Measurements from ENCODE around the gene TCIRG1.
A peak's percentile ranks its signal among the peaks of the same experiment; 100 is the strongest.

TCIRG1 gene

GRCh38 chr11:68044898-68045351 lies 6.1 kb downstream of the TCIRG1 start:
- TF ChIP-seq CTCF (IDR thresholded peaks at IDR 0.05): no peak
- peaks cover 17% of the 10 kb centered on the region in 2 experiments for H3K4me1 ChIP-seq (ENCODE audit: control insufficient read depth in 1 of 2, insufficient read depth in 1 of 2, low read depth in 1 of 2, low read length in 1 of 2)
- H3K36me3 ChIP-seq: peaks cover 95% of the 10 kb centered on the region
- H3K4me3 ChIP-seq (ENCODE audit: low read depth in 1 of 2, low read length in 1 of 2): no peak overlapping the region
- H3K27ac ChIP-seq: no peak overlapping the region
- no peaks in the 10 kb centered on the region for H3K9me3 ChIP-seq
- H3K27me3 ChIP-seq: no peaks in the 10 kb centered on the region

- no peak overlapping the region for H3K4me3 ChIP-seq (ENCODE audit: low read depth in 1 of 2, low read length in 1 of 2)
- H3K36me3 ChIP-seq: peaks cover 100% of the 10 kb centered on the region
- H3K9me3 ChIP-seq: no peaks in the 10 kb centered on the region
- no peaks in the 10 kb centered on the region for H3K4me1 ChIP-seq (ENCODE audit: control insufficient read depth in 1 of 2, insufficient read depth in 1 of 2, low read depth in 1 of 2, low read length in 1 of 2)
- H3K27ac ChIP-seq: no peak overlapping the region
- H3K27me3 ChIP-seq: no peaks in the 10 kb centered on the region
- no peak for TF ChIP-seq CTCF (IDR thresholded peaks at IDR 0.05)
Measured at GRCh38 chr11:68047437-68048290, 8.8 kb downstream of the TCIRG1 start.

GRCh38 chr11:68048681-68049508 lies 10.1 kb downstream of the TCIRG1 start:
- no peaks in the 10 kb centered on the region for H3K27me3 ChIP-seq
- no peak overlapping the region for H3K27ac ChIP-seq
- H3K36me3 ChIP-seq: peaks cover 100% of the 10 kb centered on the region
- H3K4me1 ChIP-seq (ENCODE audit: control insufficient read depth in 1 of 2, insufficient read depth in 1 of 2, low read depth in 1 of 2, low read length in 1 of 2): no peaks in the 10 kb centered on the region
- TF ChIP-seq CTCF (IDR thresholded peaks at IDR 0.05): no peak
- H3K9me3 ChIP-seq: no peaks in the 10 kb centered on the region
- no peak overlapping the region for H3K4me3 ChIP-seq (ENCODE audit: low read depth in 1 of 2, low read length in 1 of 2)

GRCh38 chr11:68049509-68050370 lies 10.9 kb downstream of the TCIRG1 start:
- H3K4me3 ChIP-seq (ENCODE audit: low read depth in 1 of 2, low read length in 1 of 2): no peak overlapping the region
- H3K36me3 ChIP-seq: peaks cover 100% of the 10 kb centered on the region
- H3K27ac ChIP-seq: no peak overlapping the region
- H3K27me3 ChIP-seq: no peaks in the 10 kb centered on the region
- H3K4me1 ChIP-seq (ENCODE audit: control insufficient read depth in 1 of 2, insufficient read depth in 1 of 2, low read depth in 1 of 2, low read length in 1 of 2): no peaks in the 10 kb centered on the region
- TF ChIP-seq CTCF (IDR thresholded peaks at IDR 0.05): no peak
- no peaks in the 10 kb centered on the region for H3K9me3 ChIP-seq

GRCh38 chr11:68050371-68050841 lies 11.6 kb downstream of the TCIRG1 start:
- Histone ChIP-seq H3K36me3 (peaks cover 96% of the 10 kb centered on the region), H3K4me1 (ENCODE audit: control insufficient read depth in 1 of 2, insufficient read depth in 1 of 2, low read depth in 1 of 2, low read length in 1 of 2) (no peaks in the 10 kb centered on the region), H3K4me3 (ENCODE audit: low read depth in 1 of 2, low read length in 1 of 2) (no peak overlapping the region), H3K27ac (peak overlapping the region; percentile 56), H3K9me3 (no peaks in the 10 kb centered on the region), H3K27me3 (no peaks in the 10 kb centered on the region)
- TF ChIP-seq CTCF (IDR thresholded peaks at IDR 0.05): no peak
